Pulmonary artery endothelial cell (primary cell): Measurements from ENCODE around the gene RPS23. TPM values are rescaled to one million over a fixed set of nuclear protein-coding genes. Genes with fewer than 3 reads are reported as not detected.
"Not testable (repeated sequence)": the region's sequence is repeated elsewhere in the genome, so short reads cannot be mapped to it uniquely, and the experiment has no call there.

ENCODE experiments used
- DNase-seq: peaks from one replicate; pipeline ENCODE4 v3.0.0-alpha.2; 2011; ENCODE audit warnings: low read depth, low spot score
- total RNA-seq: library from RNA; depleted of rRNA; stranded (reverse); fragments of >200 nt; gene quantifications from 2 replicates; pipeline ENCODE4 v1.2.3, GENCODE V29; 2014

Gene RPS23
- total RNA-seq, 1 donor from 2014 or later: 3,689 TPM

DNA sequence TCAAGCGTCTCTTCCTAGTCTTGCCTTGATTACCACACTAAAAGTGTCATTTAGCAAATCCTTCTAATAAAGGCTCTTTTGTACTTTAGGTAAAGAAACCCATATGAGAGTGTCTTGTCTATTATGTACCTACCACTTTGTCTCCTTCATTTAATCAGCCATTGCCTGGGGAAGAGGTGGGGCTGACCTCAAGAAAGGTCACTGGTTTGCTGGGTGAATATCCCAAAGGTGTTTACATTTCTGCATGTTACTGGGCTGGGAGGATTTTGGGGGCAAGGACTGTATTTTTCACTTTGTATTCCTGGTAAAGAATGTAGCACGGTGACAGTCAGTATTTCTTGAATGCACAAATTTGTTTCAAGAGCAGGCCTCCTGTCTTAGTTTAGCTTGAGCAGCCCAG, 11.9 kb upstream of the RPS23 start:
- no peak for DNase-seq

- no peak for DNase-seq
These were observed 9.5 kb upstream of the RPS23 start for GRCh38 chr5:82287625-82288024.

- no peak for DNase-seq
These were observed 7.1 kb upstream of the RPS23 start for GRCh38 chr5:82285206-82285605.

DNA sequence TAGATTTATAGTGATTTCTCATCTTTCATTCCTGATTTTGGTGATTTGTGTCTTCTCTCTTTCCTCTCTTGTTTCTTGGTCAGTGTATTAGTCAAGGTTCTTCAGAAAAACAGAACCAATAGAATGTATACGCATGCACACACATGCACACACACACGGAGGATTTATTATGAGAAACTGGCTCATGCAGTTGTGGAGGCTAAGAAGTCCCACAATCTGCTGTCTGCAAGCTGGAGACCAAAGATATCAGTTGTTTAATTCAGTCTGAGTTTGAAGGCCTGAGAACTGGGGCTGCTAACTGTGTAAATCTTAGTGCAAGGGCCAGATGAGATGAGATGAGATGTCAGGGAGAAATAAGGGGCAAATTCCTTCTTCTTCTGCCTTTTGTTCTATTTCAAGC, 5.7 kb upstream of the RPS23 start:
- DNase-seq: no peak

- DNase-seq: no peak
These were observed 687 bp upstream of the RPS23 start for GRCh38 chr5:82278711-82279370.

DNA sequence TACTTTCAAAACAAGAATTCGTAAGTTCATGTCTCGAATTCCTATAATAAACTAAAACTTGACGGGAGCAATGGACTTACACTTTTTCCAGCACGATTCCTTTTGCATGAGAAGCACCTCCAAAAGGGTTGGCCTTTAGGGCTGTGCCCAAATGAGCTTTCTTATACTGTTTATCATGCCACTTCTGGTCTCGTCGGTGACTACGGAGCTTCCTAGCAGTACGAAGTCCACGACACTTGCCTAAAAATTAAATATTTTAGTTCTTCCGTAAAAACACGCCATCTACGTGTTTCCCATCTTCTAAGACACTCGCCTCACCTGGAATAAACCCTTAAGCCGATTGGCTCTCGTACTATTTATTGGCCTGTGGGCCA, 554 bp downstream of the RPS23 start:
- DNase-seq: no peak

DNA sequence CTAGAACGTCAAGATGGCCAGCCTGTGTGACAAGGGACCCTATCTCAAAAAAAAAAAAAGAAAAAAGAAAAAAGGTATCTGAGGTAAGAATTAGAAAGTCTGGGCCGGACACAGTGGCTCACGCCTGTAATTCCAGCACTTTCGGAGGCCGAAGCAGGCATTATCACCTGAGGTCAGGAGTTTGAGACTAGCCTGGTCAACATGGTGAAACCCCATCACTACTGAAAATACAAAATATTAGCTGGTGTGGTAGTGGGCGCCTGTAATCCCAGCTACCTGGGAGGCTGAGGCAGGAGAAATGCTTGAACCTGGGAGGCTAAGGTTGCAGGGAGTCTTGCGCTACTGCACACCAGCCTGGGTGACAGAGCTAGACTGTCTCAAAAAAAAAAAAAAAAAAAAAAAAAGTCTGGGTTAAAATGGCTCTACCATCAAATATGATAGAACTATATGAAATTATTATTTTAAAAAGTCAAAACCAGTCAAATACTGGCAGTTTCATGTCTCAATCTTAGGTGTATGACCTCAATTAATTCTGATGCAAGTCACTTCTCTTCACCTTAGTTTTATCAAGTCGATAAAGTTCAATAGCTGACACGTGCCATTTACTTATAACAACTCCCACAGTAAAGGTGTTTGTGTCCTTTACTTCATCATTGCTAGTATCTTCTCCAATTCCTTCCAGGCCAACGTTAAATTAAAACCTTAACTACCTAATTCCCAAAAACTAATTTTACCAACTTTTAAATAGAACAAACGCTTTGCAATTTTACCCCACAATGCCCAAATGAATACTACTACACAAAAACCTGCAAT, 1.1 kb downstream of the RPS23 start:
- no peak for DNase-seq

- no peak for DNase-seq
These were observed 2.9 kb downstream of the RPS23 start for GRCh38 chr5:82275216-82275664.

DNA sequence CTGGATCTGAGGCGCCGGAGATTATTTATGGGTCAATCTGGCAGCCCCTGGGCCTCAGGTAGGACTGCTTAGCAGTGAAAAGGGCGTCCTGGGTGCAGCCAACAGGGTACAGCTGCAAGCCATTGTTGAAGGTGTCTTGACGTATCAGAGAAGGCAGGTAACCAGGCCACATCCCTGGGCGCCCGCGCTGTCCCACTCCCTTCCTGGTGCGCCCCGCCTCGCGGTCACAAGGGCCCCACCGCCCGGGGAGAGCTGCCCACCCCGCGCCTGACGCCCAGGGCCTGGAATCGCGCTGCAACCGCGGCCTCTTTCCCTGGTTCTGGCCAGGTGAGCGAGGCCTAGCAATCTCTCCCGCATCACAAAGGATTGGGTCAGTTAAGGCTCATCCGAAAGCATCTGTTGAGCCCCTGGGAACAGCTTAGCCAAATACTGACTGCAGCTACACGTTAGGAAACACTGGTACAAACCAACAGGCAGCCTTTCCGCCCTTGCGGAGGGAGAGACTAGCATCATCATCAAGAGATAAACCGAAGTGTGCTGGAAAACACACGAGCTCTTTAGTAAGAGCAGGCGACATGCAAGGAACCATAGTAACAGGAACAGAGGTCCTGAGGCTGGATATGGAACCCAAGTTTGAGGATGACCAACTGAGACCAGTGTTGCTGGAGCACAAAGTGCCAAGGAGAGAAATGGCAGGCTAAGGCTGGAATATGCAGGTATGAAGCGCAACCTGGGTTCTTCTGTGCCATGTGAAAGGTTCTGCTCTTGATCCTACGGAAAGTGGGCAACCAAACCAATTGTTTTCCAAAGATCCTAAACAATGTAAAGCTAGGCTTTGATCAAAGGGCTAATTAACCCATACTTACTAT, 3.6 kb downstream of the RPS23 start:
- no peak for DNase-seq

GRCh38 chr5:82273426-82273825, 4.7 kb downstream of the RPS23 start:
- not testable (repeated sequence) for DNase-seq

DNA sequence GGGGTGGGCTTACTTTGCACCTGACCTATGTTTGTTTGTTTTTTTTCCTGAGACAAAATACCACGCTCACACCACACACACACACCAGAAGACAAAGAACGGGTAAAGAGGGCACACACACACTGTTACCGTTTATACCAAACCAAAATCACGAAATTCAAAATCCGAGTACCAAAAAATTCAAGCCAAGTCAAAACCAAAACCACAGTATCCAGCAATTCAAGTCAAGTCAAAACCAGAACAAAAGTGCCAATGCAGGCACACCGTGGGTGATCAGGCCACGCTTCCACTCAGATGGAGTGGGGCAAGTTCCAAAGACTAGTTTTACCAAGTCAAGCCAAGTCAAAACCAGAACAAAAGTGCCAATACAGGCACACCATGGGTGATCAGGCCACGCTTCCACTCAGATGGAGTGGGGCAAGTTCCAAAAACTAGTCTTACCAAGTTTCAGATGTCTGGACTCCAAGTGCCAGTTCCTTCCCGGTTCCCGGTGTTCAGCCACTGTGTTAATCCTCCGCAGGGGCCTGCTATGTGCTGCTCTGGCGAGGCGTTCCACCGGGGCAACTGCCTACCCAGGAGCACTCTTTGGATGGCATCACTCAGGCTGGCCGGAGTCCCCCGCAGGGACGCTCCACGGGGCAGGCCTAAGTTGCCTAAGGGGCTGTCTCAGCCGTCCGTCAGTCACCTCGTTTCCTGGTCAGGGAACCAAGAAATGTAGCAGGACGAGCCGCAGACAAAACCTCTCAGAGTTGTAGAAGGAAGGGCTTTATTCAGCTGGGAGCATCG, 5.4 kb downstream of the RPS23 start:
- DNase-seq: not testable (repeated sequence)

GRCh38 chr5:82269363-82269762, 8.8 kb downstream of the RPS23 start:
- peak; percentile 56 for DNase-seq

GRCh38 chr5:82267297-82267933, 10.7 kb downstream of the RPS23 start:
- not testable (repeated sequence) for DNase-seq

DNA sequence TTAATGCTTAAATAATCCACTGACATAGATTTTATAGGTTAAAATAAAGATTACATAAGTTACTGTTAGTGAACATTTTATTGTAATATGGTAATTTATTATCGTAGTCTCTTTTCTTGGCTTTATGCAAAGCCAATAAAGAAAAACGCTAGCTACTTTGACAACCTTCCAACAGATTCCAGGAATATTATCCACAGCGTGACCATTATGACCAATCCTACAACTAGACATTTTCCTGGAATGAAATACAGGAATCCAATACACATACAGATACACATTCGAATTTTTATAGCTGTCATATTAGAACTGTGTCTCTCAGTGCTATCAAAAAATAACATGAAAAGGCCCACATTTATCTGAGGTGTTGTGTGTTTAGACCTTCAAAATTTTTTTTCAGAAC, 13.1 kb downstream of the RPS23 start:
- DNase-seq: no peak

GRCh38 chr5:82259172-82259800, 18.9 kb downstream of the RPS23 start:
- DNase-seq: no peak

GRCh38 chr5:82257729-82258128, 20.4 kb downstream of the RPS23 start:
- DNase-seq: no peak

- no peak for DNase-seq
These were observed 20.9 kb downstream of the RPS23 start for GRCh38 chr5:82257247-82257646.

GRCh38 chr5:82255844-82256243, 22.3 kb downstream of the RPS23 start:
- DNase-seq: no peak

DNA sequence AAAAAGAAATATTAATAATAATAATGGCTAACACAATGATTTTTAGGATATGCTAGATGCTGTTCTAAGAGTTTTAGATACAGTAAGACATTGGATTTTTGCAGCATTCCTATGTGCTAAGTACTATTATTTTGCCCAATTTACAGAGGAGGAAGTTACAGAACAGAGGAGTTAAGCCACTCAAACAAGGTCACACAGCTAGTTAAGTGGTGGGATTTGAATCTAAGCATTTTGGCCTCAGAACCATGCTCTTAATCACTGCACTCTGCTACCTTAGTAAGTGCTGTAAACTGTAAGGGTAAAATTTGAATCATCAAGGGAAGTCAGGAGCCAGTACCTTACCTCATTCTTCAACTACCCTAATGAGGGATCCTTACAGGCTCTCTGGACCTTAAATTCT, 25.4 kb downstream of the RPS23 start:
- no peak for DNase-seq

DNA sequence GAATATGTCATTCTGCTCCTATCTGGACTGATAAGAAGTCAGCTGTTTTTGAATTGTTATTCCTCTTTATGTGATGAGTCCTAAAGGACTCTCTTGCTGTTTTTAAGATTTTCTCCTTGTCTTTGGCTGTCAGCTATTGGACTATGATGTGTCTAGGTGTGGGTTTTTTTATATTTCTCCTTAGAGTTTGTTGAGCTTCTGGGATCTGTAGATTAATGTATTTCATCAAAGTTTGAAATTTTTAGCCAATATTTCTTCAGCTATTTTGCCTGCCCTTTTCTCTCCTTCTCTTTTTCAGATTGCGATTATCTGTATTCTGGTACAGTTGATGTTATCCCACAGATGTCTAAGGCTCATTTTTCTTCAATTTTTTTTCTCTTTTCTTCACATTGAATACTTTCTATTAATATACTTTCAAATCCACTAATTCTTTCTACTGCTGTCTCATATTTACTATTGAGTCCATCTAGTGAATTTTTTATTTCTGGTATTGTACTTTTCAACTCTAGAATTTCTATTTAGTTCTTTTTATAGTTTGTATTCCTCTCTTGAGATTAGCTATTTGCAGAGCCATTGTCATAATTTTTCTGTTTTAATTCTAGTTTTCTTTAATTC, 31.1 kb downstream of the RPS23 start:
- DNase-seq: no peak
